Neural cell (in vitro differentiated cells): Measurements from ENCODE around the gene FHAD1. TPM values are rescaled to one million over a fixed set of nuclear protein-coding genes. Genes with fewer than 3 reads are reported as not detected.

Source experiments
- H2AFZ ChIP-seq: fragments of 200-600, 300-800 bp; sonication (generic), shearing (Covaris generic); 2 replicates; pipeline ENCODE4 v1.6.0; 2014; ENCODE audit warnings: low read depth, mild to moderate bottlenecking, antibody characterized with exemption, low read length, moderate library complexity
- H3F3A ChIP-seq: fragments of 200-600 bp; shearing (Covaris generic); 2 replicates; pipeline ENCODE4 v1.6.1; 2016; ENCODE audit warnings: mild to moderate bottlenecking, moderate library complexity, mixed read lengths, antibody characterized with exemption, low read length; ENCODE audit not compliant: insufficient read depth, poor library complexity, severe bottlenecking
- H3K27ac ChIP-seq: fragments of 200-600, 300-800 bp; sonication (generic), shearing (Covaris generic); 2 replicates; pipeline ENCODE4 v1.5.1; 2014; ENCODE audit warnings: mild to moderate bottlenecking, low read length, moderate library complexity
- H3K27me3 ChIP-seq: fragments of 300-800, 200-600 bp; sonication (generic), shearing (Covaris generic); 2 replicates; pipeline ENCODE4 v1.6.0; 2014; ENCODE audit warnings: mild to moderate bottlenecking, low read depth, low read length, moderate library complexity; ENCODE audit not compliant: insufficient read depth
- H3K36me3 ChIP-seq: fragments of 300-800, 200-600 bp; sonication (generic), shearing (Covaris generic); 2 replicates; pipeline ENCODE4 v1.5.1; 2014; ENCODE audit warnings: mild to moderate bottlenecking, antibody characterized with exemption, low read length, moderate library complexity; ENCODE audit not compliant: insufficient read depth
- H3K4me2 ChIP-seq: fragments of 300-800, 200-600 bp; sonication (generic), shearing (Covaris generic); 2 replicates; pipeline ENCODE4 v1.6.0; 2014; ENCODE audit warnings: mild to moderate bottlenecking, low read length
- H3K4me3 ChIP-seq: fragments of 300-800, 200-600 bp; sonication (generic), shearing (Covaris generic); 2 replicates; pipeline ENCODE4 v1.5.1; 2014; ENCODE audit warnings: mild to moderate bottlenecking, low read length, moderate library complexity
- H3K79me2 ChIP-seq: fragments of 200-600 bp; shearing (Covaris generic); replicated peaks from 2 replicates; pipeline ENCODE4 v1.6.0; 2014; ENCODE audit warnings: mild to moderate bottlenecking, low read length, moderate library complexity; ENCODE audit not compliant: insufficient read depth
- H3K9ac ChIP-seq: fragments of 300-800, 200-600 bp; sonication (generic), shearing (Covaris generic); 2 replicates; pipeline ENCODE4 v1.6.1; 2016; ENCODE audit warnings: mild to moderate bottlenecking, low read length, mixed read lengths
- H3K9me2 ChIP-seq: fragments of 200-600 bp; shearing (Covaris generic); 2 replicates; pipeline ENCODE4 v1.6.1; 2016; ENCODE audit warnings: mild to moderate bottlenecking, low read length, mixed read lengths; ENCODE audit not compliant: insufficient read depth
- H3K9me3 ChIP-seq: fragments of 200-600, 300-800 bp; sonication (generic), shearing (Covaris generic); 2 replicates; pipeline ENCODE4 v1.6.1; 2016; ENCODE audit warnings: mild to moderate bottlenecking, mixed run types, low read length, moderate library complexity, mixed read lengths
- H4K20me1 ChIP-seq: fragments of 200-600 bp; shearing (Covaris generic); 2 replicates; pipeline ENCODE4 v1.6.1; 2016; ENCODE audit warnings: mild to moderate bottlenecking, mixed run types; ENCODE audit not compliant: insufficient read depth
- CTCF ChIP-seq: fragments of 450-650 bp; IDR thresholded peaks from 2 replicates; pipeline ENCODE4 v1.5.1; 2014; ENCODE audit warnings: antibody characterized with exemption, mild to moderate bottlenecking, moderate library complexity; ENCODE audit not compliant: poor library complexity, severe bottlenecking
- EP300 ChIP-seq: fragments of 450-650 bp; conservative IDR thresholded peaks from 2 replicates; pipeline ENCODE4 v1.6.1; 2014; ENCODE audit warnings: antibody characterized with exemption, mild to moderate bottlenecking, moderate library complexity; ENCODE audit not compliant: poor library complexity, severe bottlenecking
- EZH2 ChIP-seq: fragments of 200-600, 300-800 bp; shearing (Covaris generic), sonication (generic); IDR thresholded peaks from 2 replicates; pipeline ENCODE4 v1.6.1; 2014; ENCODE audit warnings: antibody characterized with exemption, low read length, borderline replicate concordance, mild to moderate bottlenecking; ENCODE audit not compliant: insufficient read depth, poor library complexity, severe bottlenecking
- MXI1 ChIP-seq: fragments of 450-650 bp; conservative IDR thresholded peaks from 2 replicates; pipeline ENCODE4 v1.6.1; 2014; ENCODE audit warnings: antibody characterized with exemption, mild to moderate bottlenecking; ENCODE audit not compliant: poor library complexity, severe bottlenecking
- POLR2AphosphoS5 ChIP-seq: IDR thresholded peaks from 2 replicates; pipeline ENCODE4 v1.6.1; 2012
- RAD21 ChIP-seq: fragments of 450-650 bp; conservative IDR thresholded peaks from 2 replicates; pipeline ENCODE4 v1.6.1; 2014; ENCODE audit warnings: antibody characterized with exemption, mild to moderate bottlenecking, moderate library complexity
- REST ChIP-seq: IDR thresholded peaks from 2 replicates; pipeline ENCODE4 v1.6.1; 2012; ENCODE audit warnings: borderline replicate concordance
- SMC3 ChIP-seq: fragments of 450-650 bp; conservative IDR thresholded peaks from 2 replicates; pipeline ENCODE4 v1.6.1; 2014; ENCODE audit warnings: antibody characterized with exemption, mild to moderate bottlenecking, moderate library complexity; ENCODE audit not compliant: poor library complexity
- TAF1 ChIP-seq: IDR thresholded peaks from 2 replicates; pipeline ENCODE4 v1.6.1; 2012; ENCODE audit warnings: low read depth
- polyA plus RNA-seq: library from polyadenylated mRNA; depleted of rRNA; stranded (reverse); fragments of >200 nt; gene quantifications from 2 replicates; pipeline ENCODE4 v1.2.3, GENCODE V29; 2014

FHAD1 gene
- polyA plus RNA-seq, 1 donor from 2014 or later = 0.46 TPM

GRCh38 chr1:15401391-15402055 is 154.5 kb downstream of the FHAD1 start:
- no peak overlapping the region for H3K4me2 ChIP-seq
- no peaks in the 10 kb centered on the region for H3K27me3 ChIP-seq
- H3K4me3 ChIP-seq = no peak overlapping the region
- TF ChIP-seq SMC3 = no peak
- no peak for TF ChIP-seq TAF1
- TF ChIP-seq CTCF = no peak
- TF ChIP-seq REST = no peak
- no peak for TF ChIP-seq EP300
- no peak for TF ChIP-seq POLR2AphosphoS5
- no peak for TF ChIP-seq MXI1
- TF ChIP-seq EZH2 = no peak
- H4K20me1 ChIP-seq = no peaks in the 10 kb centered on the region
- no peaks in the 10 kb centered on the region for H3K9me3 ChIP-seq
- H3K27ac ChIP-seq = no peak overlapping the region
- no peaks in the 10 kb centered on the region for H3K36me3 ChIP-seq
- no peaks in the 10 kb centered on the region for H3F3A ChIP-seq
- no peak overlapping the region for H2AFZ ChIP-seq
- no peak overlapping the region for H3K9ac ChIP-seq
- no peaks in the 10 kb centered on the region for H3K9me2 ChIP-seq
- H3K79me2 ChIP-seq = no peaks in the 10 kb centered on the region

- no peaks in the 10 kb centered on the region for H3K79me2 ChIP-seq
- no peaks in the 10 kb centered on the region for H4K20me1 ChIP-seq
- no peaks in the 10 kb centered on the region for H3K9me3 ChIP-seq
- H2AFZ ChIP-seq = no peak overlapping the region
- no peak overlapping the region for H3K4me2 ChIP-seq
- H3K27me3 ChIP-seq = no peaks in the 10 kb centered on the region
- H3F3A ChIP-seq = no peaks in the 10 kb centered on the region
- no peak overlapping the region for H3K9ac ChIP-seq
- no peaks in the 10 kb centered on the region for H3K9me2 ChIP-seq
- H3K4me3 ChIP-seq = no peak overlapping the region
- H3K36me3 ChIP-seq = no peaks in the 10 kb centered on the region
- H3K27ac ChIP-seq = no peak overlapping the region
- TF ChIP-seq MXI1 (no peak), SMC3 (no peak), POLR2AphosphoS5 (no peak), RAD21 (no peak), REST (no peak), CTCF (no peak), EZH2 (no peak), EP300 (no peak), TAF1 (no peak)
Observed at GRCh38 chr1:15402809-15403450, 155.9 kb downstream of the FHAD1 start.
